GM13977 (cell line): Measurements from ENCODE around the gene TLX1.

Experiments used
- DNase-seq: peaks from one replicate; pipeline ENCODE4 v3.0.0; 2012; ENCODE audit warnings: low spot score
- CTCF ChIP-seq: IDR thresholded peaks from 2 replicates; pipeline ENCODE4 v1.5.1; 2012; ENCODE audit warnings: mild to moderate bottlenecking, control low read depth; ENCODE audit not compliant: insufficient read depth; ENCODE audit errors: extremely low read depth, missing control alignments
- in situ Hi-C: fragments of 300-500 bp; cut with MboI; formaldehyde crosslinking; loops from one replicate; pipeline ENCODE4 v1.12.0; 2022; ENCODE audit warnings: low sequenced_read_pairs, low pct_unique_long_range_greater_than_20kb, mixed read lengths, inconsistent platforms; ENCODE audit not compliant: unreplicated experiment

Gene TLX1

DNA sequence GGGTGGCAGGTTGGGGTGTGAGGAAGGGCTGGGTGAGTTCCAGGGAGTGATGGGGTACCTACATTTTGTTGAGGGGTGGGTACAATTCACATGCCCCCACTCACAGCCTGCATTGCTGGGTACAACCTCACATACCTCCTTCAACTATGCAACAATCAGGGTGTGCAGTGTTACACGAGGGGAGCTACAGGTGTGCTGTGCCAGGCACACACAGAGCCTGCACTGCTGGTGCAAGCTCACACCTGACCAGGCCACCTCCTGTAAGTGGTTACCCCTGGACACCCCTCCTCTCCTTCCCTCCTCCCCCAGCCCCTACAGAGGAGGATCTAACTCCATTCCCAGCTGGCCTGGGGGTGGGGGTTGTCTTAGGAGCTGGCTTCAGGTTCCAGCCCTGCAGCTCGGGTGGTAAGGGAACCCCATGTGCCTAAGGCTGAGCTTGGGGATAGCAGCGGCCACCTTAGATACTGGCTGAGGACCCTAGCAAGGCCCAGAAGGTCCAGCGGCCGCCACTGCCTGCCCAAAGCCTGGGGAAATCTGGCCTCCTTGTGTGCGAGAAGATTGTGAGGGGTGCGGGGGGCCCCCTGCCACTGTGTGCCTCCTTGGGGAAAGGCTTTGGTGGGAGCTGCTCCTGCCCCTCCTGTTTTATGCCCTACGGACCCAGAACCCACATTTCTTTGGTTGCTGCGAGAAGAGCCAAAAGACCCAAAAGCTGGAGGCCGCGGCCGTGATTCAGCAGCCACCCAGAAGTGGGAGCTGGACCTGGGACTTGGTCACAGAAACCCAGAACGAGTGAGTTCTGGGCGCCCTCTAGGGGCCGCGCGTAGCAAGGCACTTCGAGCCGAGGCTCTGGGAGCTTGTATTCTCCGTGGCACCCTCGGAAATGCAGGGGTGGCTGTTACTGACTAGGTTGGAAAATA is 10.8 kb downstream of the TLX1 start:
- TF ChIP-seq CTCF: peak; percentile 96
- in situ Hi-C loops: loop anchor here (25.0 kb wide), 2 partner anchors 405 to 1605 kb away; partner anchors contain the start of genes NKX2-3 and PAX2

GRCh38 chr10:101142533-101143344 is 11.6 kb downstream of the TLX1 start:
- no peak for DNase-seq
- in situ Hi-C loops: loop anchor here (25.0 kb wide), 2 partner anchors 405 to 1605 kb away; partner anchors contain the start of genes NKX2-3 and PAX2
- TF ChIP-seq CTCF: no peak

More for the DNA sequence above, 10.8 kb downstream of the TLX1 start:
- DNase-seq: peak; percentile 91

GRCh38 chr10:101143345-101143630 is 12.2 kb downstream of the TLX1 start:
- TF ChIP-seq CTCF: no peak
- in situ Hi-C loops: loop anchor here (25.0 kb wide), 2 partner anchors 406 to 1606 kb away; partner anchors contain the start of genes NKX2-3 and PAX2
- no peak for DNase-seq

- in situ Hi-C loops: loop anchor here (25.0 kb wide), 2 partner anchors 407 to 1607 kb away; partner anchors contain the start of genes NKX2-3 and PAX2
- DNase-seq: no peak
- no peak for TF ChIP-seq CTCF
Measured at GRCh38 chr10:101144053-101144452, 13.0 kb downstream of the TLX1 start.

GRCh38 chr10:101145145-101145544 is 14.0 kb downstream of the TLX1 start:
- TF ChIP-seq CTCF: no peak
- in situ Hi-C loops: loop anchor here (25.0 kb wide), 2 partner anchors 408 to 1608 kb away; partner anchors contain the start of genes NKX2-3 and PAX2
- no peak for DNase-seq

DNA sequence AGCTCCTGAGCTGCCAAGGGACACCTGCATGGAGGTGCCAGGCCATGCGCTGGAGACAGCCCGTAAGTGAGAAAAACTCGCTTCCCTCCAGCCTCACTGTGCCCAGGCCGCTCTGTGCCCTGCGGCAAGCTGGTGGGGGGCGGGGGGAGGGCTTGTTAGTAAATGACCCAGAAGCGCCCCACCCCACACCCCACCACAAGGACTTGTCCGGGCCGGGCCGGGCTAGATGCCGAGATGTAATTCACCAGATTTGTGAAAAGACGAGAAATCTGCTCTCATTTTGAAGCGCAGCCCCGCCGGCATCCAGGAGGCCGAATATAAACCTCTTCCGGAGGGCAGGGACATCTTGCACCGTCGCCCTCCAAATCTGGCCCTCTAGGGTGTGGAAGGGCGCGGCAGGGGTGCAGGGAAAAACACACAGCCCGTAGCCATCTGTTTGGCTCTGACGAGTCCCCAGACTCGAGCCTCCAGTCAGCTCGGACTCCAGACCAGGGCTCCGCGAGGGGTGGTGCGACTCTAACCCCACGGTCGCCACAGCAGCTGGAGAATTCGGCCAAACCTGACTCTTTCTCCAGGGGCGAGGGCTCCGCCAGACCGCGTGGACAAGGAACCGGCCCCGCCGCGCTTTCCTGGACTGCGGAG is 14.8 kb downstream of the TLX1 start:
- no peak for DNase-seq
- no peak for TF ChIP-seq CTCF
- in situ Hi-C loops: loop anchor here (25.0 kb wide), 2 partner anchors 409 to 1609 kb away; partner anchors contain the start of genes NKX2-3 and PAX2
